Tibial artery (tissue), 4 donors: Measurements from ENCODE around the gene CYP4F12.

Experiments used
- DNase-seq, 2 donors: peaks; one replicate each; pipeline ENCODE4 v3.0.0-alpha.2; 2019
- H3K27ac ChIP-seq, 2 donors: fragments of 200-600 bp; sonication (generic) in 1 of 2; 1 replicate in 1 of 2; 2 replicates in 1 of 2; pipeline ENCODE4 v1.5.1; 2018 to 2019; ENCODE audit warnings: mild to moderate bottlenecking in 1 of 2
- H3K27me3 ChIP-seq, 2 donors: fragments of 200-600 bp; sonication (generic) in 1 of 2; one replicate each; pipeline versions ENCODE4 v1.5.1 to v1.6.0; 2016 to 2019
- H3K36me3 ChIP-seq, 3 donors: fragments of 200-600 bp; sonication (generic) in 2 of 3; one replicate each; pipeline ENCODE4 v1.5.1; 2016 to 2019; ENCODE audit warnings: mild to moderate bottlenecking in 2 of 3
- H3K4me1 ChIP-seq, 4 donors: fragments of 200-600 bp; sonication (generic) in 2 of 4; 1 replicate in 3 of 4; 2 replicates in 1 of 4; pipeline ENCODE4 v1.5.1; 2016 to 2019
- H3K4me3 ChIP-seq, 2 donors: fragments of 200-600 bp; sonication (generic) in 1 of 2; 1 replicate in 1 of 2; 2 replicates in 1 of 2; pipeline ENCODE4 v1.5.1; 2018 to 2019; ENCODE audit warnings: mild to moderate bottlenecking in 2 of 2
- H3K9me3 ChIP-seq, 3 donors: fragments of 200-600 bp; sonication (generic) in 1 of 3; one replicate each; pipeline ENCODE4 v1.5.1; 2016 to 2019
- CTCF ChIP-seq, 2 experiments: fragments of 200-600 bp in 1 of 2; fragments of 450-650 bp in 1 of 2; IDR thresholded peaks; one replicate each; pipeline ENCODE4 v1.5.1; 2017 to 2019; ENCODE audit warnings: antibody characterized with exemption in 2 of 2, mild to moderate bottlenecking in 1 of 2, moderate library complexity in 1 of 2
- intact Hi-C: fragments of 100-400 bp; cut with DNase I; formaldehyde crosslinking; loops from one replicate; pipeline ENCODE4 v1.15.0; 2023; ENCODE audit warnings: low total_unique reads

CYP4F12 gene

GRCh38 chr19:15672580-15673175 lies at the start of gene CYP4F12:
TSS of gene CYP4F12 (plus strand) at chr19:15673087. CDS start at chr19:15673530, 443 bp downstream.
- no peaks in the 10 kb centered on the region for H3K27me3 ChIP-seq
- intact Hi-C loops, result no loop called here
- DNase-seq, result peak; percentile 75 to 80
- H3K4me3 ChIP-seq, result no peak within 1 kb of the TSS
- no peak for TF ChIP-seq CTCF (IDR thresholded peaks at IDR 0.05)
- H3K4me1 ChIP-seq, result peaks cover 0 to 10% (median 8%) of the 10 kb centered on the region in 4 donors
- H3K9me3 ChIP-seq, result no peaks in the 10 kb centered on the region
- no peak within 1 kb of the TSS for H3K27ac ChIP-seq
- no peaks in the 10 kb centered on the region for H3K36me3 ChIP-seq

GRCh38 chr19:15623711-15624318 lies 49.1 kb upstream of the CYP4F12 start:
- Histone ChIP-seq H3K4me3 (no peak overlapping the region), H3K9me3 (no peaks in the 10 kb centered on the region), H3K27ac (no peak overlapping the region), H3K27me3 (peaks cover 0 to 31% of the 10 kb centered on the region in 2 donors), H3K36me3 (no peaks in the 10 kb centered on the region), H3K4me1 (no peaks in the 10 kb centered on the region)
- intact Hi-C loops, result loop anchor here (10.0 kb wide), 2 partner anchors 251 to 401 kb away; no protein-coding TSS in a partner anchor
- TF ChIP-seq CTCF (IDR thresholded peaks at IDR 0.05), result no peak
- DNase-seq, result no peak

- no peak for TF ChIP-seq CTCF (IDR thresholded peaks at IDR 0.05)
- Histone ChIP-seq H3K27ac (no peak overlapping the region), H3K36me3 (no peaks in the 10 kb centered on the region), H3K9me3 (no peaks in the 10 kb centered on the region), H3K4me3 (no peak overlapping the region), H3K4me1 (no peaks in the 10 kb centered on the region), H3K27me3 (peaks cover 0 to 31% of the 10 kb centered on the region in 2 donors)
- intact Hi-C loops, result loop anchor here (10.0 kb wide), 2 partner anchors 246 to 396 kb away; no protein-coding TSS in a partner anchor
- no peak for DNase-seq
Observed at GRCh38 chr19:15628236-15629002, 44.5 kb upstream of the CYP4F12 start.

GRCh38 chr19:15629003-15629880 lies 43.6 kb upstream of the CYP4F12 start:
- H3K27me3 ChIP-seq, result peaks cover 0 to 24% of the 10 kb centered on the region in 2 donors
- H3K4me1 ChIP-seq, result no peaks in the 10 kb centered on the region
- H3K36me3 ChIP-seq, result no peaks in the 10 kb centered on the region
- intact Hi-C loops, result loop anchor here (10.0 kb wide), 2 partner anchors 246 to 396 kb away; no protein-coding TSS in a partner anchor
- TF ChIP-seq CTCF (IDR thresholded peaks at IDR 0.05), result peak; percentile 90 to 93
- DNase-seq, result peak; percentile 65 to 79
- no peak overlapping the region for H3K4me3 ChIP-seq
- no peak overlapping the region for H3K27ac ChIP-seq
- no peaks in the 10 kb centered on the region for H3K9me3 ChIP-seq

GRCh38 chr19:15631817-15632216 lies 41.1 kb upstream of the CYP4F12 start:
- intact Hi-C loops, result no loop called here
- H3K27ac ChIP-seq, result no peak overlapping the region
- H3K27me3 ChIP-seq, result peaks cover 0 to 39% of the 10 kb centered on the region in 2 donors
- TF ChIP-seq CTCF (IDR thresholded peaks at IDR 0.05), result no peak
- no peak for DNase-seq
- H3K9me3 ChIP-seq, result no peaks in the 10 kb centered on the region
- H3K4me1 ChIP-seq, result no peaks in the 10 kb centered on the region
- H3K36me3 ChIP-seq, result no peaks in the 10 kb centered on the region
- H3K4me3 ChIP-seq, result no peak overlapping the region
